HCT116 (cell line): Measurements from ENCODE around the gene AK3. TPM values are rescaled to one million over a fixed set of nuclear protein-coding genes. Genes with fewer than 3 reads are reported as not detected.

ENCODE experiments used
- ATAC-seq: fragments of 200-7000 bp; cut with Tn5 transposase; 2 replicates; pipeline ENCODE4 v1.9.1; 2020; ENCODE audit warnings: mild to moderate bottlenecking, moderate library complexity
- BruUV-seq: library from RNA; stranded (reverse); fragments of 400-500 nt; replicated peaks from 2 replicates; lab custom pipeline; 2021; lab: Mats Ljungman, UMichigan
- CTCF ChIA-PET: fragments of 300-600 bp; sonication (Branson Sonifier 250); formaldehyde crosslinking; loops from one replicate; lab custom pipeline; 2021; ENCODE audit warnings: antibody characterized with exemption; lab: Charles Lee
- POLR2A ChIA-PET: fragments of 300-600, 350-600 bp; sonication (Branson Sonifier 250); formaldehyde crosslinking; loops from one replicate; lab custom pipeline; 2021; ENCODE audit warnings: antibody characterized with exemption; lab: Charles Lee
- RAD21 ChIA-PET, 2 experiments: fragments of 300-600 bp; sonication (Branson Sonifier 250); formaldehyde crosslinking; loops; one replicate each; lab custom pipeline; 2023; ENCODE audit warnings: low total read pairs in 2 of 2; ENCODE audit not compliant: uncharacterized antibody in 2 of 2, unreplicated experiment in 2 of 2, low non-redundant PET in 1 of 2; lab: Charles Lee
- DNase-seq: peaks from one replicate; pipeline ENCODE4 v3.0.0-alpha.2; 2010; ENCODE audit warnings: low read depth, low spot score
- H2AFZ ChIP-seq: fragments of 200-600 bp; shearing (Covaris generic), sonication (generic); 2 replicates; pipeline ENCODE4 v1.6.1; 2017; ENCODE audit warnings: low read depth, mixed run types, mixed read lengths, antibody characterized with exemption, low read length; ENCODE audit not compliant: poor library complexity, severe bottlenecking
- H3K27ac ChIP-seq: 2 replicates; pipeline ENCODE4 v1.5.1; 2012; ENCODE audit warnings: low read depth, low read length
- H3K27me3 ChIP-seq: fragments of 200-600 bp; sonication (generic); 2 replicates; pipeline ENCODE4 v1.6.1; 2016; ENCODE audit warnings: mixed run types, low read length, mixed read lengths; ENCODE audit not compliant: insufficient read depth
- H3K36me3 ChIP-seq, 2 experiments: fragments of 200-500 bp in 1 of 2; fragments of 200-600 bp in 1 of 2; sonication (Bioruptor generic) in 1 of 2; sonication (generic) in 1 of 2; 2 replicates each; pipeline versions ENCODE4 v1.5.1 to v1.6.1; 2014 to 2016; ENCODE audit warnings: low read length in 2 of 2, inconsistent platforms in 1 of 2, mixed read lengths in 1 of 2, mixed run types in 1 of 2; ENCODE audit not compliant: insufficient read depth in 2 of 2, control insufficient read depth in 1 of 2
- H3K4me1 ChIP-seq, 2 experiments: fragments of 200-600 bp in 1 of 2; sonication (generic) in 1 of 2; 2 replicates each; pipeline versions ENCODE4 v1.5.1 to v1.6.1; 2012 to 2017; ENCODE audit warnings: low read length in 2 of 2, inconsistent platforms in 1 of 2, mild to moderate bottlenecking in 1 of 2, mixed read lengths in 1 of 2, mixed run types in 1 of 2, moderate library complexity in 1 of 2; ENCODE audit not compliant: insufficient read depth in 2 of 2, control insufficient read depth in 1 of 2
- H3K4me2 ChIP-seq: fragments of 200-600 bp; sonication (generic); 2 replicates; pipeline ENCODE4 v1.6.1; 2017; ENCODE audit warnings: mixed run types, low read length, mixed read lengths
- H3K4me3 ChIP-seq, 2 experiments: fragments of 200-600 bp in 1 of 2; sonication (generic) in 1 of 2; replicated peaks in 1 of 2; 2 replicates each; pipeline ENCODE4 v1.5.1; 2011 to 2016; ENCODE audit warnings: low read length in 2 of 2, control low read depth in 1 of 2, low read depth in 1 of 2, mild to moderate bottlenecking in 1 of 2, mixed read lengths in 1 of 2, mixed run types in 1 of 2
- H3K79me2 ChIP-seq: fragments of 200-600 bp; sonication (generic); 2 replicates; pipeline ENCODE4 v1.6.1; 2017; ENCODE audit warnings: mild to moderate bottlenecking, mixed run types, low read length, moderate library complexity, mixed read lengths; ENCODE audit not compliant: insufficient read depth
- H3K9ac ChIP-seq: fragments of 200-600 bp; sonication (generic); 2 replicates; pipeline ENCODE4 v1.6.1; 2016; ENCODE audit warnings: low read length, mixed read lengths
- H3K9me2 ChIP-seq: fragments of 200-600 bp; sonication (generic), shearing (Covaris generic); 2 replicates; pipeline ENCODE4 v1.6.1; 2017; ENCODE audit warnings: mixed run types, mild to moderate bottlenecking, moderate library complexity; ENCODE audit not compliant: insufficient read depth
- H3K9me3 ChIP-seq, 2 experiments: fragments of 200-500 bp in 1 of 2; fragments of 200-600 bp in 1 of 2; sonication (Bioruptor generic) in 1 of 2; sonication (generic) in 1 of 2; 2 replicates each; pipeline ENCODE4 v1.6.1; 2014 to 2017; ENCODE audit warnings: low read length in 2 of 2, mixed read lengths in 2 of 2, inconsistent platforms in 1 of 2, low read depth in 1 of 2, mild to moderate bottlenecking in 1 of 2, mixed run types in 1 of 2, moderate library complexity in 1 of 2; ENCODE audit not compliant: control insufficient read depth in 1 of 2, insufficient read depth in 1 of 2
- H4K20me1 ChIP-seq: fragments of 200-600 bp; sonication (generic), shearing (Covaris generic); 2 replicates; pipeline ENCODE4 v1.6.1; 2017; ENCODE audit warnings: mixed run types, mild to moderate bottlenecking, moderate library complexity; ENCODE audit not compliant: insufficient read depth
- ATF3 ChIP-seq: IDR thresholded peaks from 2 replicates; pipeline ENCODE4 v1.6.1; 2012
- CBX3 ChIP-seq: IDR thresholded peaks from 2 replicates; pipeline ENCODE4 v1.6.1; 2012; ENCODE audit warnings: low read depth
- CEBPB ChIP-seq: IDR thresholded peaks from 2 replicates; pipeline ENCODE4 v1.6.1; 2012; ENCODE audit warnings: low read depth
- CTCF ChIP-seq, 3 experiments: fragments of 200-600 bp in 1 of 3; sonication (generic) in 1 of 3; IDR thresholded peaks in 2 of 3; conservative IDR thresholded peaks in 1 of 3; 2 replicates each; pipeline ENCODE4 v1.5.1; 2012 to 2017; ENCODE audit warnings: low read depth in 2 of 3, low read length in 2 of 3, antibody characterized with exemption in 1 of 3, borderline replicate concordance in 1 of 3, control low read depth in 1 of 3, mild to moderate bottlenecking in 1 of 3, mixed read lengths in 1 of 3, mixed run types in 1 of 3, moderate library complexity in 1 of 3; ENCODE audit not compliant: insufficient read depth in 1 of 3
- ELF1 ChIP-seq: IDR thresholded peaks from 2 replicates; pipeline ENCODE4 v1.6.1; 2012; ENCODE audit warnings: low read depth, borderline replicate concordance
- EZH2 ChIP-seq: fragments of 200-600 bp; sonication (generic); IDR thresholded peaks from 2 replicates; pipeline ENCODE4 v1.6.1; 2017; ENCODE audit warnings: antibody characterized with exemption, mixed run types
- EZH2phosphoT487 ChIP-seq: fragments of 200-600 bp; IDR thresholded peaks from 2 replicates; pipeline ENCODE4 v1.6.1; 2018; ENCODE audit warnings: antibody characterized with exemption, borderline replicate concordance
- FOSL1 ChIP-seq: IDR thresholded peaks from 2 replicates; pipeline ENCODE4 v1.6.1; 2012; ENCODE audit warnings: low read depth
- MAX ChIP-seq: IDR thresholded peaks from 2 replicates; pipeline ENCODE4 v1.6.1; 2012
- POLR2A ChIP-seq: IDR thresholded peaks from 2 replicates; pipeline ENCODE4 v1.7.0; 2011; ENCODE audit warnings: borderline replicate concordance; ENCODE audit not compliant: insufficient read depth, insufficient read length; ENCODE audit errors: extremely low read depth
- POLR2AphosphoS5 ChIP-seq: IDR thresholded peaks from 2 replicates; pipeline ENCODE4 v1.6.1; 2011; ENCODE audit warnings: mild to moderate bottlenecking, low read depth, low read length, moderate library complexity
- RAD21 ChIP-seq: IDR thresholded peaks from 2 replicates; pipeline ENCODE4 v1.6.1; 2012; ENCODE audit warnings: low read depth, mild to moderate bottlenecking
- SP1 ChIP-seq: IDR thresholded peaks from 2 replicates; pipeline ENCODE4 v1.6.1; 2012; ENCODE audit warnings: low read depth
- SRF ChIP-seq: IDR thresholded peaks from 2 replicates; pipeline ENCODE4 v1.6.1; 2012; ENCODE audit warnings: low read depth
- TCF7L2 ChIP-seq: IDR thresholded peaks from 2 replicates; pipeline ENCODE4 v1.7.0; 2011; ENCODE audit warnings: borderline replicate concordance, inconsistent platforms; ENCODE audit not compliant: insufficient read depth, insufficient read length; ENCODE audit errors: extremely low read depth
- YY1 ChIP-seq: IDR thresholded peaks from 2 replicates; pipeline ENCODE4 v1.6.1; 2011; ENCODE audit warnings: low read length, low read depth, moderate library complexity, mild to moderate bottlenecking; ENCODE audit not compliant: insufficient replicate concordance; ENCODE audit errors: extremely low read depth
- ZNF274 ChIP-seq: fragments of 200-500 bp; sonication (Bioruptor generic); IDR thresholded peaks from 2 replicates; pipeline ENCODE4 v1.6.1; 2014; ENCODE audit warnings: mild to moderate bottlenecking, low read depth, low read length, inconsistent platforms
- intact Hi-C: fragments of 100-400 bp; cut with micrococcal nuclease; formaldehyde crosslinking; loops from 2 replicates; pipeline ENCODE4 v1.10.0; 2022
- total RNA-seq: library from RNA; stranded (reverse); gene quantifications from one replicate; pipeline ENCODE4 v1.2.1, GENCODE V29; 2021; ENCODE audit not compliant: unreplicated experiment

AK3 gene
- total RNA-seq, 1 experiment from 2014 or later: 43.0 TPM

- TF ChIP-seq SRF (no peak), EZH2 (no peak), EZH2phosphoT487 (no peak), SP1 (no peak), ZNF274 (no peak), POLR2AphosphoS5 (no peak), CTCF (IDR thresholded peaks at IDR 0.05 in 2 of 3, conservative IDR thresholded peaks at IDR 0.05 in 1 of 3; ENCODE audit: borderline replicate concordance in 1 of 3, insufficient read depth in 1 of 3, low read depth in 2 of 3, low read length in 2 of 3) (no peak), MAX (no peak), ATF3 (no peak), CEBPB (no peak), ELF1 (no peak), CBX3 (no peak), TCF7L2 (no peak), FOSL1 (no peak), RAD21 (no peak), YY1 (no peak), POLR2A (no peak)
- no TSS peak for BruUV-seq
- Histone ChIP-seq H3K9me3 (no peaks in the 10 kb centered on the region), H3K4me1 (peaks cover 14 to 28% of the 10 kb centered on the region in 2 experiments), H3K9me2 (no peaks in the 10 kb centered on the region), H3K36me3 (no peaks in the 10 kb centered on the region), H3K9ac (peak overlapping the region; percentile 82), H3K4me3 (peak overlapping the region; percentile 75 to 77), H4K20me1 (no peaks in the 10 kb centered on the region), H3K27me3 (no peaks in the 10 kb centered on the region), H2AFZ (peak overlapping the region; percentile 85), H3K27ac (no peak overlapping the region), H3K4me2 (peak overlapping the region; percentile 92), H3K79me2 (no peaks in the 10 kb centered on the region; the same call in 1 of the 2 replicates)
- RAD21 ChIA-PET: no interaction called here
- ATAC-seq (peak; percentile 25), DNase-seq (no peak)
- CTCF ChIA-PET: interaction anchor here (1.3 to 1.7 kb wide), 2 partner anchors 21 to 939 kb away, joined by 3 read pairs; no protein-coding TSS in a partner anchor
- POLR2A ChIA-PET: no interaction called here
- intact Hi-C loops: loop anchor here (10.0 kb wide), 2 partner anchors 323 to 933 kb away; partner anchors contain the start of gene JAK2
Measured at GRCh38 chr9:4661611-4662010, 79.4 kb downstream of the AK3 start.
